MM.1S (cell line): ENCODE measurements around the gene FAM237A.

Source experiments
- CTCF ChIP-seq: fragments of 300-600 bp; sonication (generic); IDR thresholded peaks from 2 replicates; pipeline ENCODE4 v1.5.1; 2016; ENCODE audit warnings: antibody characterized with exemption, low read length, mixed read lengths
- EZH2phosphoT487 ChIP-seq: fragments of 300-600 bp; sonication (generic); IDR thresholded peaks from 2 replicates; pipeline ENCODE4 v1.6.1; 2018; ENCODE audit warnings: antibody characterized with exemption, low read length

DNA sequence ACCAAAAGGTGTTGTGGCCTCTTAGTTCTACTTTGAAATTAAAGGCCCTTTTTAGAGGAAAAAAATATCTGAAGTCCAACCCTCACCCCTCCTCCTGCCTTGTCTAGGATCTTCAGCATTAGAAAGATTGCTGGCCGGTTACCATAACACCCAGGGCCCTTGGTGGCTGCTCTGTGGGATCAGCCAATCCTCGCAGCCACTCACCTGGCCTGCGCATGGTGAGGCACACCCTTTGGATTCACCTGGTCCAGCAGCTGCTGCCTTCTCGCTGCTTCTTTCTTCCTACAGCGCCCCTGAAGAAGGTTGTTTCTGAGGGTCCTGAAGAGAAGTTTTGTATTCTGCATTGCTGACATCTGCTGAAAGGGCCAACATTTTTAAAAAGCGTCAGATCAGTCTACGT, 50.7 kb downstream of the FAM237A start:
- TF ChIP-seq CTCF (no peak), EZH2phosphoT487 (no peak)
